Ascending aorta (tissue), 2 donors: ENCODE data around the gene NIPSNAP3A. TPM values are rescaled to one million over a fixed set of nuclear protein-coding genes. Genes with fewer than 3 reads are reported as not detected.

Experiments
- DNase-seq, 2 donors: peaks; one replicate each; pipeline ENCODE4 v3.0.0-alpha.2; 2019; ENCODE audit warnings: low spot score in 2 of 2
- H3K27ac ChIP-seq, 2 donors: fragments of 200-600 bp; sonication (generic); one replicate each; pipeline ENCODE4 v1.5.1; 2016 to 2017; ENCODE audit warnings: mild to moderate bottlenecking in 1 of 2
- H3K27me3 ChIP-seq: fragments of 200-600 bp; sonication (generic); one replicate; pipeline ENCODE4 v1.5.1; 2017
- H3K36me3 ChIP-seq, 2 donors: fragments of 200-600 bp; sonication (generic); one replicate each; pipeline ENCODE4 v1.5.1; 2016
- H3K4me1 ChIP-seq, 2 donors: fragments of 200-600 bp; sonication (generic); one replicate each; pipeline ENCODE4 v1.5.1; 2016 to 2017; ENCODE audit warnings: mild to moderate bottlenecking in 1 of 2
- H3K4me3 ChIP-seq, 2 donors: fragments of 200-600 bp; sonication (generic); one replicate each; pipeline ENCODE4 v1.5.1; 2016 to 2017; ENCODE audit warnings: mild to moderate bottlenecking in 1 of 2
- H3K9me3 ChIP-seq, 2 donors: fragments of 200-600 bp; sonication (generic); one replicate each; pipeline ENCODE4 v1.5.1; 2016
- intact Hi-C: fragments of 100-400 bp; cut with DNase I; formaldehyde crosslinking; loops from one replicate; pipeline ENCODE4 v1.15.1; 2023
- total RNA-seq: library from RNA; depleted of rRNA; stranded (reverse); fragments of >200 nt; gene quantifications from one replicate; pipeline ENCODE4 v1.1.0, GENCODE V29; 2016
- TF ChIP-seq, protein P1 (sequence below), 3 experiments: fragments of 200-600 bp in 2 of 3; fragments of 450-650 bp in 1 of 3; sonication (generic) in 2 of 3; IDR thresholded peaks; one replicate each; pipeline ENCODE4 v1.5.1; 2016 to 2019; ENCODE audit warnings: antibody characterized with exemption in 3 of 3, mild to moderate bottlenecking in 1 of 3, moderate library complexity in 1 of 3

Gene NIPSNAP3A
- total RNA-seq, 1 donor from 2014 or later: 9.7 TPM

DNA sequence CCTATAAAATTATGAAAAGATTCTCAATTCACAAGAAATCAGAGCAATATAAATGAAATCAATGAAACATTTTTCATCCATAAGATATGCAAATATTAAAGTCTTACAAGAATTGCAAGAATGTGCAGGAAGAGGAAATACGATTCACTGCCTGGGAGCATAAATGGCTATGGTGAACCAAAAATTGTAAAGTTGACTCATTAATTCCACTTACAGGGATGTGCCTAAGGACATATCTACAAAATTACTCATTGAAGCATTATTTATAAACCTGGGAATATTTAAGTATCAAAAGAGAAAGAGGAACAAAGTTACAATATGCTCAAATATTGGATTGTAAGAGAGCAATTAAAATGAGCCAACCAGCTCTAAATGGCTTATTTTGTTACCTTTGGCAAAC, 6.9 kb upstream of the NIPSNAP3A start:
- Histone ChIP-seq H3K36me3 (no peaks in the 10 kb centered on the region), H3K4me3 (no peak overlapping the region), H3K27me3 (no peaks in the 10 kb centered on the region), H3K9me3 (no peaks in the 10 kb centered on the region), H3K4me1 (no peaks in the 10 kb centered on the region), H3K27ac (no peak overlapping the region)
- TF ChIP-seq, protein P1, sequence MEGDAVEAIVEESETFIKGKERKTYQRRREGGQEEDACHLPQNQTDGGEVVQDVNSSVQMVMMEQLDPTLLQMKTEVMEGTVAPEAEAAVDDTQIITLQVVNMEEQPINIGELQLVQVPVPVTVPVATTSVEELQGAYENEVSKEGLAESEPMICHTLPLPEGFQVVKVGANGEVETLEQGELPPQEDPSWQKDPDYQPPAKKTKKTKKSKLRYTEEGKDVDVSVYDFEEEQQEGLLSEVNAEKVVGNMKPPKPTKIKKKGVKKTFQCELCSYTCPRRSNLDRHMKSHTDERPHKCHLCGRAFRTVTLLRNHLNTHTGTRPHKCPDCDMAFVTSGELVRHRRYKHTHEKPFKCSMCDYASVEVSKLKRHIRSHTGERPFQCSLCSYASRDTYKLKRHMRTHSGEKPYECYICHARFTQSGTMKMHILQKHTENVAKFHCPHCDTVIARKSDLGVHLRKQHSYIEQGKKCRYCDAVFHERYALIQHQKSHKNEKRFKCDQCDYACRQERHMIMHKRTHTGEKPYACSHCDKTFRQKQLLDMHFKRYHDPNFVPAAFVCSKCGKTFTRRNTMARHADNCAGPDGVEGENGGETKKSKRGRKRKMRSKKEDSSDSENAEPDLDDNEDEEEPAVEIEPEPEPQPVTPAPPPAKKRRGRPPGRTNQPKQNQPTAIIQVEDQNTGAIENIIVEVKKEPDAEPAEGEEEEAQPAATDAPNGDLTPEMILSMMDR (IDR thresholded peaks at IDR 0.05): no peak
- DNase-seq: no peak
- intact Hi-C loops: no loop called here

DNA sequence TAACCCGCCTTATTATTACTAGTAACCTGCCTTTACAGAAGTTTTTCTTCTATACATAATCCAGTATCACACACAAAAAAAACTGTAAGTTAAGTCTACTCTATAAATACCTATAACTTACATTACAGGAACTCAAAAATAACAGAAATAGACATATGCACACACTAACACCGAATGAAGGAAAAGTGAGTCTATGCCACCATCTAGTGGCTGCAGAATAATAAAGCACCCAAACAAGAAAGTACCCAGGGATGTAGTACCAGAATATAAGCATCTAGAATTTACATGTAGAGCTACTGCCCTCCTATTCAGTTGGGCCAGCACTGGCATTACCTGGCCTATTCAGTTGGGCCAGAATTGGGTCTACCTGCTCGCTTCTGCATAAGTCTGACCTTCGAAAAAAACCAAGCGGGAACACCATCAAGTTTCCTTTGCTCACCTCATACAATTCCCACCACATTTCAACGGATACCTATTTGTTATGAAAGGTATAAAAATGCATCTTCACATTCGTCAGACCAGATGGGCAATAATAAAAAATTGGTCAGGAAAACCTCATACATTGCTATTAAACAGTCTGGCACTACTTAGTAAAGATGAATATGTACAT, 4.0 kb upstream of the NIPSNAP3A start:
- Histone ChIP-seq H3K9me3 (no peaks in the 10 kb centered on the region), H3K27ac (no peak overlapping the region), H3K36me3 (no peaks in the 10 kb centered on the region), H3K4me1 (no peaks in the 10 kb centered on the region), H3K4me3 (no peak overlapping the region), H3K27me3 (no peaks in the 10 kb centered on the region)
- intact Hi-C loops: no loop called here
- no peak for DNase-seq
- TF ChIP-seq, protein P1 (IDR thresholded peaks at IDR 0.05): peak; percentile 55 to 76 (median 66)

DNA sequence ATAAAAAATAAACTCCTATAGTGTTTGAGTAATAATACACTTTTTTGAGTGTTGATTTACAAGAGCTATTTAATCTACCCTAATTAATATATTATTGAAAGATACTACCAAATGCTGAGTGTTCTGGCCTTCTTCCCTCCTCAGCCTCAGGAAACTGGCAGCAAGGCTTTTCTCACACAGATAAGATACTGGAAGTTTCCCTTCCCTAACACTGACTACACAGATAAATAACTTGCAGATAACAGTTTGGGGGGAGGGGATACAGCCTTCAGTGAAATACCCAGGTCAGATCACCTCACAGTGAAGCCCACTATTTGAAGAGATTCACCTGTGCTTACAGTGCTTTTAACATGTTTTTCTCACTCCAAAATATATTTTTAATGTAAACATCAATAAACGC, 1.6 kb upstream of the NIPSNAP3A start:
- intact Hi-C loops: no loop called here
- Histone ChIP-seq H3K9me3 (no peaks in the 10 kb centered on the region), H3K27me3 (no peaks in the 10 kb centered on the region), H3K4me3 (no peak overlapping the region), H3K4me1 (peaks cover 0 to 7% of the 10 kb centered on the region in 2 donors), H3K36me3 (no peaks in the 10 kb centered on the region), H3K27ac (no peak overlapping the region)
- TF ChIP-seq, protein P1 (IDR thresholded peaks at IDR 0.05): no peak
- no peak for DNase-seq

DNA sequence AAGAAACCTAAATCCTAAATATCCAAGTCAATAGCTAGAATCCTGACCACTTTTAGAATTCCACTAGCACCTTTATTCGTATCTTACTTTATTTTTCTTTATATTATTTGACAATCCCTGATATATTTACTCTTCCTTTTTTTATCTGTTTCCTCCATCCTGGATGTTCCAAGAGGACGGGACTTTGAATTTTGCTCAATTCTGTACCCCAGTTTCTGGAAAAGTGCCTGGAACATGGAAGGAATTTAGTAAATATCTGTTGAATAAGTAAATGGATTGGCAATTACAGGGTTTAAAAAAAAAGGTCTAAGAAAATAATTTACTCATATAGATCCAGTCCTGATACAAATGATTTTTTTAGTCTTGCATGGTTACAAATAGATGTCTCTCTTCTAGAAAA, 1.2 kb upstream of the NIPSNAP3A start:
- intact Hi-C loops: no loop called here
- H3K9me3 ChIP-seq: no peaks in the 10 kb centered on the region
- H3K27ac ChIP-seq: no peak overlapping the region
- no peaks in the 10 kb centered on the region for H3K27me3 ChIP-seq
- no peak overlapping the region for H3K4me3 ChIP-seq
- TF ChIP-seq, protein P1 (IDR thresholded peaks at IDR 0.05): no peak
- peaks cover 0 to 7% of the 10 kb centered on the region in 2 donors for H3K4me1 ChIP-seq
- no peak for DNase-seq
- no peaks in the 10 kb centered on the region for H3K36me3 ChIP-seq

DNA sequence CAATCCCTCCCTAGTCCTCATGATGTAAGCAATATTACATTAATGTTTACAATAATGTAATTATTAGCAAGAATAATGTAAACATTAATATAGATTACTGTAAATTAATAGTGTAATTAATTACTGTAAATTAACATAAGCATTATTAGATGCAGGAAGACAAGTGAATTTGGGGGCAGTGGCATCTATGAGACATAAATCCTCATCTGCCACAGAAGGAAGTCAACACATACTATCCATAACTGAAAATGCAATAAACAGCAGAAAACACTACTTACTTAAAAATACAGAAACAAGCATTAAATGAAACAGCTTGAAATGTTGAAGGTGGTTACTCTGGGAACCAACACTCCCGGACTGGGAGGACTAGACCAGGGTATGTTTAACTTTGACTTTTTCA, 685 bp upstream of the NIPSNAP3A start:
- no peaks in the 10 kb centered on the region for H3K27me3 ChIP-seq
- intact Hi-C loops: no loop called here
- peak overlapping the region; percentile 91 to 94 for H3K27ac ChIP-seq
- peak overlapping the region; percentile 78 to 100 for H3K4me3 ChIP-seq
- DNase-seq: no peak
- no peaks in the 10 kb centered on the region for H3K9me3 ChIP-seq
- TF ChIP-seq, protein P1 (IDR thresholded peaks at IDR 0.05): no peak
- peaks cover 2 to 5% of the 10 kb centered on the region in 2 donors for H3K36me3 ChIP-seq
- peaks cover 0 to 7% of the 10 kb centered on the region in 2 donors for H3K4me1 ChIP-seq

DNA sequence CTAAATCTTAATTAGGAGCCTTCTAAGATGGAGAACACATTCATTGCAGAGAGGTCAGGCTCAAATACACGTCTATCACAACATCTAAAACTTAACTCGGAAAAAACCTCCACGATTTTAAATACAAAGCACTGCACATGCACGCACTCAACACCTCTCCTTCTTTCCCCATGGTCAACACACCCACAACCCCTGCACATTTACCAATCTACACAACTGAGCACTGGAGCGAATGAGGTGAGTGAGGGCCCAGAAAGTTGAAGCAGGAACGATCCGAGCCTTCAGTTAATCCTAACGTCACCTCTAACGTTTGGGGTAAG, 278 bp upstream of the NIPSNAP3A start:
- Histone ChIP-seq H3K27me3 (no peaks in the 10 kb centered on the region), H3K27ac (peak overlapping the region; percentile 91 to 94), H3K4me1 (peaks cover 0 to 7% of the 10 kb centered on the region in 2 donors), H3K36me3 (peaks cover 3 to 8% of the 10 kb centered on the region in 2 donors), H3K4me3 (peak overlapping the region; percentile 78 to 100), H3K9me3 (no peaks in the 10 kb centered on the region)
- DNase-seq: no peak
- intact Hi-C loops: no loop called here
- TF ChIP-seq, protein P1 (IDR thresholded peaks at IDR 0.05): no peak
